ENCODE results near the gene SCN8A.
"Not testable (repeated sequence)": the region's sequence is repeated elsewhere in the genome, so short reads cannot be mapped to it uniquely, and the experiment has no call there.

The SCN8A gene

GRCh38 chr12:51621156-51621922, 30.3 kb downstream of the SCN8A start:
- no peak for FAIRE-seq
- no peak for DNase-seq (ENCODE audit: insufficient read length, low spot score)

- DNase-seq (ENCODE audit: insufficient read length, low spot score): no peak
- FAIRE-seq: no peak
Measured at GRCh38 chr12:51622564-51622963, 31.5 kb downstream of the SCN8A start.

- DNase-seq (ENCODE audit: insufficient read length, low spot score) (no peak), FAIRE-seq (no peak)
Measured at GRCh38 chr12:51625370-51625769, 34.3 kb downstream of the SCN8A start.

GRCh38 chr12:51626115-51626514, 35.1 kb downstream of the SCN8A start:
- DNase-seq (ENCODE audit: insufficient read length, low spot score) (no peak), FAIRE-seq (no peak)

GRCh38 chr12:51626629-51627028, 35.6 kb downstream of the SCN8A start:
- FAIRE-seq (no peak), DNase-seq (ENCODE audit: insufficient read length, low spot score) (no peak)

GRCh38 chr12:51630256-51630880, 39.3 kb downstream of the SCN8A start:
- FAIRE-seq (no peak), DNase-seq (ENCODE audit: insufficient read length, low spot score) (no peak)

- FAIRE-seq: no peak
- no peak for DNase-seq (ENCODE audit: insufficient read length, low spot score)
Measured at GRCh38 chr12:51630986-51631385, 40.0 kb downstream of the SCN8A start.

GRCh38 chr12:51631591-51631990, 40.6 kb downstream of the SCN8A start:
- FAIRE-seq (no peak), DNase-seq (ENCODE audit: insufficient read length, low spot score) (no peak)

GRCh38 chr12:51632623-51633022, 41.6 kb downstream of the SCN8A start:
- DNase-seq (ENCODE audit: insufficient read length, low spot score) (no peak), FAIRE-seq (no peak)

GRCh38 chr12:51635346-51635745, 44.3 kb downstream of the SCN8A start:
- FAIRE-seq (no peak), DNase-seq (ENCODE audit: insufficient read length, low spot score) (no peak)

- no peak for DNase-seq (ENCODE audit: insufficient read length, low spot score)
- no peak for FAIRE-seq
Measured at GRCh38 chr12:51636581-51636980, 45.5 kb downstream of the SCN8A start.

GRCh38 chr12:51636986-51637385, 46.0 kb downstream of the SCN8A start:
- FAIRE-seq: no peak
- DNase-seq (ENCODE audit: insufficient read length, low spot score): no peak

- no peak for DNase-seq (ENCODE audit: insufficient read length, low spot score)
- FAIRE-seq: no peak
Measured at GRCh38 chr12:51639361-51639760, 48.3 kb downstream of the SCN8A start.

- no peak for DNase-seq (ENCODE audit: insufficient read length, low spot score)
- FAIRE-seq: no peak
Measured at GRCh38 chr12:51642286-51642685, 51.3 kb downstream of the SCN8A start.

- no peak for FAIRE-seq
Measured at GRCh38 chr12:51643951-51644350, 52.9 kb downstream of the SCN8A start.

GRCh38 chr12:51644691-51645090, 53.7 kb downstream of the SCN8A start:
- not testable (repeated sequence) for DNase-seq (ENCODE audit: insufficient read length, low spot score); FAIRE-seq

More at GRCh38 chr12:51643951-51644350, 52.9 kb downstream of the SCN8A start:
- no peak for DNase-seq (ENCODE audit: insufficient read length, low spot score)

GRCh38 chr12:51645961-51646360, 54.9 kb downstream of the SCN8A start:
- FAIRE-seq (no peak), DNase-seq (ENCODE audit: insufficient read length, low spot score) (no peak)

- FAIRE-seq (no peak), DNase-seq (ENCODE audit: insufficient read length, low spot score) (no peak)
Measured at GRCh38 chr12:51647647-51648046, 56.6 kb downstream of the SCN8A start.

GRCh38 chr12:51653431-51653830, 62.4 kb downstream of the SCN8A start:
- no peak for DNase-seq (ENCODE audit: insufficient read length, low spot score)
- FAIRE-seq: no peak

GRCh38 chr12:51661199-51661598, 70.2 kb downstream of the SCN8A start:
- no peak for DNase-seq (ENCODE audit: insufficient read length, low spot score)
- FAIRE-seq: no peak

GRCh38 chr12:51661836-51662235, 70.8 kb downstream of the SCN8A start:
- DNase-seq (ENCODE audit: insufficient read length, low spot score) (no peak), FAIRE-seq (no peak)

- DNase-seq (ENCODE audit: insufficient read length, low spot score) (no peak), FAIRE-seq (no peak)
Measured at GRCh38 chr12:51662728-51663154, 71.7 kb downstream of the SCN8A start.
